Activated CD4-positive, alpha-beta T cell treated with anti-CD3 and anti-CD28 coated beads for 36 hours (primary cell): ENCODE data around the gene NCCRP1. TPM values are rescaled to one million over a fixed set of nuclear protein-coding genes. Genes with fewer than 3 reads are reported as not detected.
A peak's percentile ranks its signal among the peaks of the same experiment; 100 is the strongest.
"Not testable (repeated sequence)": the region's sequence is repeated elsewhere in the genome, so short reads cannot be mapped to it uniquely, and the experiment has no call there.

Source experiments
- ATAC-seq: fragments of 200-7000 bp; cut with Tn5 transposase; one replicate; pipeline ENCODE4 v1.10.0; 2021; ENCODE audit warnings: mild to moderate bottlenecking, moderate library complexity
- CTCF ChIA-PET: fragments of 350-600 bp; sonication (Branson Sonifier 250); formaldehyde crosslinking; loops from one replicate; lab custom pipeline; 2021; ENCODE audit warnings: antibody characterized with exemption; lab: Charles Lee
- POLR2A ChIA-PET: fragments of 350-600 bp; sonication (Branson Sonifier 250); formaldehyde crosslinking; loops from one replicate; lab custom pipeline; 2021; ENCODE audit warnings: antibody characterized with exemption, inconsistent platforms; lab: Charles Lee
- DNase-seq: peaks from one replicate; pipeline ENCODE4 v3.0.0-alpha.2; 2020
- H3K27ac Mint-ChIP-seq: one replicate; pipeline ENCODE4 v1.8.0; 2021; ENCODE audit warnings: mixed read lengths
- H3K27me3 Mint-ChIP-seq: one replicate; pipeline ENCODE4 v1.8.0; 2021; ENCODE audit warnings: mixed read lengths
- H3K36me3 Mint-ChIP-seq: one replicate; pipeline ENCODE4 v1.8.0; 2021; ENCODE audit warnings: low read depth, mixed read lengths
- H3K4me1 Mint-ChIP-seq: one replicate; pipeline ENCODE4 v1.8.0; 2021; ENCODE audit warnings: mixed read lengths
- H3K4me3 Mint-ChIP-seq: one replicate; pipeline ENCODE4 v1.8.0; 2021; ENCODE audit warnings: mild to moderate bottlenecking, moderate library complexity, mixed read lengths
- H3K9me3 Mint-ChIP-seq: one replicate; pipeline ENCODE4 v1.8.0; 2021; ENCODE audit warnings: low read depth, mixed read lengths
- intact Hi-C, 2 experiments: fragments of 100-400 bp; cut with DNase I in 1 of 2; cut with micrococcal nuclease in 1 of 2; formaldehyde crosslinking; loops; one replicate each; pipeline versions ENCODE4 v1.14.2 to v1.15.1; 2022 to 2024; cut with DNase I, micrococcal nuclease
- total RNA-seq, 2 experiments: library from RNA; stranded (reverse); gene quantifications; one replicate each; pipeline ENCODE4 v1.2.3, GENCODE V29; 2021

The NCCRP1 gene
- total RNA-seq, 2 experiments from 2014 or later: not detected

DNA sequence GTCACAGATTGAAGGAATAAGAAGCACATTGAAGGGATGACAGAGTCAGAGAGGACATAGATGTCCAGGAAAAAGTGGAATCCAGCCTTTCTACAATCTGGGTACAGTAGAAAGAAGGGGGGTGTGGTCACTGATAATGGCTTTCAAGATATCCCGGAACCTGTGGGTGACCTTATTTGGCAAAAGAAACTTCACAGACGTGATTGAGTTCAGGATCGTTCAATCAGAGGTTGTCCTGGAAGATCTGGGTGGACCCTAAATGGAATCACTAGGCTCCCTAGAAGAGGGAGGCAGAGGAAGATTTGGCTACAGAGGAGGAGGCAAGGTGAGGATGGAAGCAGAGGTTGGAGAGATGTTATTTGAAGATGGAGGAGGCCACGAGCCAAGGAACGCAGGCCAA lies 20.3 kb downstream of the NCCRP1 start:
- Mint-ChIP-seq H3K36me3 (no peaks in the 10 kb centered on the region), H3K27me3 (peaks cover 21% of the 10 kb centered on the region), H3K27ac (no peak overlapping the region), H3K4me3 (no peak overlapping the region), H3K4me1 (no peaks in the 10 kb centered on the region), H3K9me3 (no peaks in the 10 kb centered on the region)
- ChIA-PET POLR2A (no interaction called here), CTCF (interaction anchor here (0.6 to 1.2 kb wide), 4 partner anchors 12 to 549 kb away, joined by 3 to 4 read pairs (median 3); partner anchors contain the start of gene SAMD4B)
- no peak for DNase-seq
- no peak for ATAC-seq
- intact Hi-C loops: no loop called here

DNA sequence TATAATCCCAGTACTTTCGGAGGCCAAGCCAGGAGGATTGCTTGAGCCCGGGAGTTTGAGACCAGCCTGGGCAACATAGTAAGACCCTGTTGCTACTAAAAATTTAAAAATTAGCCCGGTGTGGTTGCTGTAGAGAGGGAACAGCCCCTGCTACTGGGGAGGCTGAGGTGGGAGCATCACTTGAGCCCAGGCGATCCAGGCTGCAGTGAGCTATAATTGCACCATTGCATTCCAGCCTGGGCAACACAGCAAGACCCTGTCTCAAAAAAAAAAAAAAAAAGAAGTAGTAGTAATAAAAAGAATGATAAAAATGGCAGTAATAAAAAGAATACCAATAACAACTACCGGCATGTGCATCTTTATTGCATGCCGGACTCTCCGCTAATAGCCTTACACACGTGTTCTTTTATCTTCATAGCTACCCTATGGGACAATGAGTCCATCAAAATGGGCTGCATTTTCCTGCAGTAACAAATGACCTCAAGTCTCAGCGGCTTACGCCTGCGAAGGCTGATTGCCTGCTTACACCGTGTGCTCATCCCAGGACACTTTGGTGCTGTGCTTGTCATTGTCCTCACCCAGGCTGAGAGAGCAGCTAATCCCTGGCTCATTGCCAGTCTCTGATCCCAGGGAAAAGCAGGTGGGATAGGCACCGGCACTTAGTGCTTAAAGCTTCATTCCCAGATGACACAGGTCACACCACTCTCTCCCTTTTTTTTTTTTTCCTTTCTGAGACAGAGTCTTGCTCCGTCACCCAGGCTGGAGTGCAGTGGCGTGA lies 21.7 kb downstream of the NCCRP1 start:
- Mint-ChIP-seq H3K4me1 (no peaks in the 10 kb centered on the region), H3K36me3 (no peaks in the 10 kb centered on the region), H3K4me3 (no peak overlapping the region), H3K9me3 (no peaks in the 10 kb centered on the region), H3K27me3 (peaks cover 26% of the 10 kb centered on the region), H3K27ac (no peak overlapping the region)
- ATAC-seq (no peak), DNase-seq (no peak)
- CTCF ChIA-PET: interaction anchor here (0.9 kb wide), 1 partner anchor 24 kb away, joined by 3 read pairs; no protein-coding TSS in a partner anchor
- POLR2A ChIA-PET: no interaction called here
- intact Hi-C loops: no loop called here

GRCh38 chr19:39219108-39219507 lies 22.3 kb downstream of the NCCRP1 start:
- POLR2A ChIA-PET, H3K36me3 Mint-ChIP-seq, H3K4me3 Mint-ChIP-seq, DNase-seq, intact Hi-C loops, H3K4me1 Mint-ChIP-seq, H3K9me3 Mint-ChIP-seq, ATAC-seq, H3K27ac Mint-ChIP-seq: not testable (repeated sequence)
- CTCF ChIA-PET: interaction anchor here (0.9 kb wide), 1 partner anchor 24 kb away, joined by 3 read pairs; no protein-coding TSS in a partner anchor
- H3K27me3 Mint-ChIP-seq: peaks cover 28% of the 10 kb centered on the region

DNA sequence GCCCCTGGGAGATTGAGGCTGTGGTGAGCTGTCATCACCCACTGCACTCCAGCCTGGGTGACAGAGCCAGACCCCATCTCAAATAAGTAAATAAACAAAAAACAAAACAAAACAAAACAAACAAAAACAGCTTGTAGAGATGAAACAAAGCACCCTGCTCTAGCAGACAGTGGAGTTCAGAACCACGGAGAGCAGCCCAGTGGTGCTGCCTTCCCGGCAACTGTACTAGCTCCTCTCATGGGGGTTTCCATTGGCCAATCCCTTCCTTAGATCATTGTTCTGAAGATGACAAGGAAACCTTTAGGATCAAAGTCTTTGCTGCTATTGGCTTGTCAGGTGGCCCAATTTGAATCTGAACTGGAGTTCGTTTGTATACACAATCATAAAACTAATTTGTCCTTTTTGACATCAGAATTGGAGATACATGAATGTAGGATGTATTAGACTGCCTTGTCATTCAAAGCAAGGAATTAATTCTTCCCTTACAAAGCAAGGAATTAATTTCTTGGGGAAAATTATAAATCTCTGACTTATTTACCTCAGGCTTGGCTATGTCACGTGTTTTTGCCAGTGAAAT lies 27.0 kb downstream of the NCCRP1 start:
- Mint-ChIP-seq H3K9me3 (no peaks in the 10 kb centered on the region), H3K4me3 (no peak overlapping the region), H3K4me1 (no peaks in the 10 kb centered on the region), H3K27me3 (peaks cover 26% of the 10 kb centered on the region), H3K36me3 (no peaks in the 10 kb centered on the region), H3K27ac (no peak overlapping the region)
- DNase-seq (peak; percentile 51), ATAC-seq (no peak)
- intact Hi-C loops: no loop called here
- ChIA-PET CTCF (interaction anchor here (0.6 to 1.6 kb wide), 3 partner anchors 11 to 1198 kb away, joined by 3 to 4 read pairs (median 3); no protein-coding TSS in a partner anchor), POLR2A (no interaction called here)

DNA sequence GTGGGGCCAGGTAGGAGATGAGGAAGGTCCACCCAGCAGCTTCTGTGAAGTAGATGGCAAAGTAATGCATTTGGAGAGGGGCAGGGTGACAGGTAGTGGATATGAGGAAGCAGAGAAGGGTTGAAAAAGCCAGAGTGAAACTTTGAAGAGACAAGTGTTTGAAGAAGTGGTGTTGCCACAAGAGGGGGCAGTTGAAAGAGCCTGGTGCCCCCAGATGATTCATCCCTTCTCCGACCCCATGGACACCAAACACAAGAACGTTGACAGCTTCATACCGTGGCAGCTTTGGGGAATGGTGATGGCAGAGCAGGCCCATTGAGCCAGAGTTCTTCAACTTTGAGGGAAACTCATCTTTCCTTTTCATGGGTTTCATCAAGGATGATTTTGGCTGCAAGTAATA lies 28.1 kb downstream of the NCCRP1 start:
- CTCF ChIA-PET: interaction anchor here (0.6 kb wide), 1 partner anchor 249 kb away, joined by 3 read pairs; the partner anchor contains the start of gene FBXO17

DNA sequence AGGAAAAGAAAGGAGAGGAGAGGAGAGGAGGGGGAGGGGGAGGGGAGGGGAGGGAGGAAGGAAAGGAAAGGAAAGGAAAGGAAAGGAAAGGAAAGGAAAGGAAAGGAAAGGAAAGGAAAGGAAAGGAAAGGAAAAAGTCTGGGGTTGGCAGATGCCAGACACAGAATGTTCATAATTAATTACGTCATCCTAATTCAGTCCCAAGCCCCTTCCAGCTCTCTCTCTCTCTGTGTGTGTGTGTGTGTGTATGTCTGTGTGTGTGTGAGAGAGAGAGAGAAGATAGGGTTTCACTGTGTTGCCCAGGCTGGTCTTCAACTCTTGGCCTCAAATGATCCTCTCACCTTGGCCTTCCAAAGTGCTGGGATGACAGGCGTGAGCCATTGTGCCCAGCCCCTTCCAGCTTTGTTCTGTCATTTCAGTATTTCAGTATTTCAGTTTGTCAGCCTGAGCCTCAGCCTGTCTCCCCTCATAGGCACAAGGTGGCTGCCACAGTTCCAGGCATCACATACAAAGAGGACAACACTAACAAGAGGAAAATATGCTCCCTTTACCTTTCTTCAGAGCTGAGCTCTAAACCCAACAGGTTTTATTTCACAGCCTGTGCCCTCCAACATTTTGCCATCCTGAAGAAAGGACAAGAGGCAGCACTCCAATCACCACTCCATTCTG lies 33.5 kb downstream of the NCCRP1 start:
- ATAC-seq (no peak), DNase-seq (no peak)
- ChIA-PET CTCF (interaction anchor here (0.8 kb wide), 1 partner anchor 562 kb away, joined by 4 read pairs; no protein-coding TSS in a partner anchor), POLR2A (no interaction called here)
- Mint-ChIP-seq H3K27me3 (no peaks in the 10 kb centered on the region), H3K36me3 (no peaks in the 10 kb centered on the region), H3K4me1 (no peaks in the 10 kb centered on the region), H3K27ac (no peak overlapping the region), H3K9me3 (no peaks in the 10 kb centered on the region), H3K4me3 (no peak overlapping the region)
- intact Hi-C loops: no loop called here

More for the DNA sequence above, 28.1 kb downstream of the NCCRP1 start:
- Mint-ChIP-seq H3K27ac (no peak overlapping the region), H3K36me3 (no peaks in the 10 kb centered on the region), H3K27me3 (peaks cover 21% of the 10 kb centered on the region), H3K4me3 (no peak overlapping the region), H3K4me1 (no peaks in the 10 kb centered on the region), H3K9me3 (no peaks in the 10 kb centered on the region)
- no peak for DNase-seq
- intact Hi-C loops: no loop called here
- POLR2A ChIA-PET: no interaction called here
- no peak for ATAC-seq

DNA sequence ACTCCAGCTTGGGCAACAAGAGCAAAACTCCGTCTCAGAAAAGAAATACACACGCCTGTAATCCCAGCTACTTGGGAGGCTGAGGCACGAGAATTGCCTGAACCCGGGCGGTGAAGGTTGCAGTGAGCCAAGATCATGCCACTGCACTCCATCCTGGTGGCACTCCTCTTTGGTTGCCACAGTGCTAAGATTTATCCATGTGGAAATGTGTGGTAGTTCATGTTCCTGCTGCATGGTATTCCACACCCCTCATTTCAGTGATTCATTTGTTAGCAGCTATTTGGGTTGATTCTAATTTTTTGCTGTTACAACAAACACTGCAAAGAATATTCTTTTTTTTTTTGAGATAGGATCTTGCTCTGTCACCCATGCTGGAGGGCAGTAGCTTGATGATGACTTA lies 35.9 kb downstream of the NCCRP1 start:
- no peak for DNase-seq
- intact Hi-C loops: no loop called here
- ATAC-seq: no peak
- Mint-ChIP-seq H3K27me3 (no peaks in the 10 kb centered on the region), H3K9me3 (no peaks in the 10 kb centered on the region), H3K36me3 (no peaks in the 10 kb centered on the region), H3K4me3 (no peak overlapping the region), H3K27ac (no peak overlapping the region), H3K4me1 (peaks cover 11% of the 10 kb centered on the region)
- POLR2A ChIA-PET: no interaction called here
- CTCF ChIA-PET: interaction anchor here (0.7 kb wide), 1 partner anchor 113 kb away, joined by 3 read pairs; no protein-coding TSS in a partner anchor

DNA sequence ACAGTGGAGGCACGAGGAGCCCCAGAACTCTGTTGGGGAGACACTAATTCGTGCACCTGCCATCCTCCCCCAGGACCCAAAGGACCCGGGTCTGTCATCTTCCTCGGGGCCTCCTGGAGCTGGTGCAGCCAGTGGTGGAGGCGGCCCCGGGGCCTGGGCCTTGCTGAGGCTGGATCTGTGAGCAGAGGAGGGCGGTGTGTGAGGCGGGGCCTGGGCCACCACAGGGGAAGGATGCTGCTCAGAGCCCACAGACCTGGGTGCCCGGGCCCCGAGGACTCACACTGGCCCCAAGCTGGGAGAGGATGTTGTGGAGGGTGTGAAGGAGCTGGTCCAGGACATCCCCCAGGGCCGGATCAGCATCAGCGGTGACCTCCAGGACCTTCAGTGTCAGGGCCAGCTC lies 39.8 kb downstream of the NCCRP1 start:
- no peaks in the 10 kb centered on the region for H3K27me3 Mint-ChIP-seq
- H3K4me1 Mint-ChIP-seq: peaks cover 19% of the 10 kb centered on the region
- DNase-seq (peak; percentile 33), ATAC-seq (peak; percentile 61)
- POLR2A ChIA-PET: no interaction called here
- CTCF ChIA-PET: no interaction called here
- H3K27ac Mint-ChIP-seq: no peak overlapping the region
- H3K4me3 Mint-ChIP-seq: no peak overlapping the region
- intact Hi-C loops: no loop called here
- no peaks in the 10 kb centered on the region for H3K36me3 Mint-ChIP-seq
- H3K9me3 Mint-ChIP-seq: no peaks in the 10 kb centered on the region

DNA sequence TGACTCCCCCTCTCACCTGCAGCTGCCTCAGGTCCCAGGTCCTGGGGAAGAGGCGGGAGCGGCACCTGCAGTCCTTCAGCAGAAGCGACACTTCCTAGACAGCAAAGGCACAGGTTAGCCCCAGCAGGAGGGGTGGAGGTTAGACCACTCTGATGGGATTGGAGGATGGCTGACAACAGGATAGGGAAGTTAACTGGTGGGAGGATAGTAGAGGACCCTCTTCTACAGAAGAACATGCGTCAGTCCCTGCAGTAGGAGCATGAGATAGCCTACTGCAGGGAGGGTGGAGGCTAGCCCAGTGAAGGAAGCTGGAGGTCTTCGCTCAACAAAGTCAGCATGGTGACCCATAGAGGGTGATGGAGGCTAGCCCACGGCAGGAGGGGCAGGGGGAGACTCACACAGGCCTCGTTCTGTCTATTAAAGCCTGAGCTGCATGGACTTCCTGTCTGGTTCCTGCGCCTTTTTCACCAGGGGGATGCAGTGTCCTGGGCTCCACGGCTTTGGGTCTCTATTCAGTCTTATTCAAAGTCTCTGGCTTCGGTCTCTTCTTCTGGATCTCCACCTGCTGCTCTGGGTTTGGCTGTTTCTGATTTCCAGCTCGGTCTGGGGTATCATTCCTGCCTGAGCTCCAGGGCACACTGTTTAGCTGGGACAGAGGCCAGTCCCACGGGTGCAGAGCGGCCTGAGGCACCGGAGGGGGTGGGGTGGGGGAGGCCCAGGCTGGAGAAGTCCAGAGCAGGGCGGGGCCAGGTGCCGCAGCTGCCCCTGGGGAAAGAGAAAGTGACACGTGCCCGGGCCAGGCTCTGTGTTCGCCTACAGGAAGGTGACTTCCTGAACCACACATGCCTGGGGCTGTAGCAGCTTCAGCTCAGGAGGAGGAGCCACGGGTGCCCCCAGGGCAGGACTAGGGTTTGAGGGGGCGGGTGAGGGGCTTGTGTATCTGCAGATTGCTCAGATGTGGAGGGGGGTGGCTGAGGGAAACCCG lies 40.7 kb downstream of the NCCRP1 start:
- DNase-seq: peak; percentile 68
- no peaks in the 10 kb centered on the region for H3K9me3 Mint-ChIP-seq
- peak overlapping the region; percentile 76 for H3K27ac Mint-ChIP-seq

GRCh38 chr19:39238209-39238608 lies 41.4 kb downstream of the NCCRP1 start:
- no peak for ATAC-seq
- intact Hi-C loops: no loop called here
- POLR2A ChIA-PET: no interaction called here
- Mint-ChIP-seq H3K27ac (peak overlapping the region; percentile 76), H3K9me3 (no peaks in the 10 kb centered on the region), H3K4me3 (no peak overlapping the region), H3K36me3 (no peaks in the 10 kb centered on the region), H3K27me3 (no peaks in the 10 kb centered on the region), H3K4me1 (peaks cover 19% of the 10 kb centered on the region)
- CTCF ChIA-PET: interaction anchor here (1.0 kb wide), 1 partner anchor 308 kb away, joined by 3 read pairs; the partner anchor contains the start of genes MRPS12 and SARS2
- no peak for DNase-seq

More for the DNA sequence above, 40.7 kb downstream of the NCCRP1 start:
- no peaks in the 10 kb centered on the region for H3K36me3 Mint-ChIP-seq
- ChIA-PET CTCF (interaction anchor here (1.0 kb wide), 1 partner anchor 307 kb away, joined by 3 read pairs; the partner anchor contains the start of genes MRPS12 and SARS2), POLR2A (no interaction called here)
- peaks cover 19% of the 10 kb centered on the region for H3K4me1 Mint-ChIP-seq
- H3K27me3 Mint-ChIP-seq: no peaks in the 10 kb centered on the region
- intact Hi-C loops: no loop called here
- peak overlapping the region; percentile 43 for H3K4me3 Mint-ChIP-seq
- ATAC-seq: peak; percentile 87
